GM18868 (cell line): ENCODE data around the gene TMTC1.

ENCODE experiments used
- ATAC-seq: cut with Tn5 transposase; IDR thresholded peaks from one replicate; pipeline ENCODE4 v1.9.1; 2021; ENCODE audit warnings: mild to moderate bottlenecking, moderate library complexity; ENCODE audit not compliant: unreplicated experiment

Gene TMTC1

GRCh38 chr12:29622251-29622650 is 161.5 kb downstream of the TMTC1 start:
- ATAC-seq = no peak

DNA sequence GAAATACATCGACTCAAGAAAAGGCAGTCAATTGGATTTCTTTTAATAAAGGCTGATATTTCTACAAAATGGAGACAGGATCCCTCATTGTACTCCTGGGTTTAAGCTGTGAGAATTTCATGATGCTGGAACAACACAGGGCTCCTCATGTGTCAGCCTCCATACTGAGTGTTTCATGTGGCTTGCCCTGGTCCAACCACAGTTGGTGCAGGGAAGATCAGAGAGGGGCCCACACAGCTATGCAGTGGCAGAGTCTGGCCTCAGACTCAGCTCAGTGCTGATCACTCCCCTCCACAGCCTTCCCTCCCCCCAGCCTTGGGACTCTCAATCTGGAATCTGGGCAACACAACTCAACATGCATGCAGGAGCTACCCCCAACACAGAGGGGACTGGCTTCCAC is 163.7 kb downstream of the TMTC1 start:
- ATAC-seq = no peak

- no peak for ATAC-seq
These were observed 166.3 kb downstream of the TMTC1 start for GRCh38 chr12:29617407-29617803.

- ATAC-seq = no peak
These were observed 166.9 kb downstream of the TMTC1 start for GRCh38 chr12:29616664-29617406.

- no peak for ATAC-seq
These were observed 168.9 kb downstream of the TMTC1 start for GRCh38 chr12:29614694-29615325.

DNA sequence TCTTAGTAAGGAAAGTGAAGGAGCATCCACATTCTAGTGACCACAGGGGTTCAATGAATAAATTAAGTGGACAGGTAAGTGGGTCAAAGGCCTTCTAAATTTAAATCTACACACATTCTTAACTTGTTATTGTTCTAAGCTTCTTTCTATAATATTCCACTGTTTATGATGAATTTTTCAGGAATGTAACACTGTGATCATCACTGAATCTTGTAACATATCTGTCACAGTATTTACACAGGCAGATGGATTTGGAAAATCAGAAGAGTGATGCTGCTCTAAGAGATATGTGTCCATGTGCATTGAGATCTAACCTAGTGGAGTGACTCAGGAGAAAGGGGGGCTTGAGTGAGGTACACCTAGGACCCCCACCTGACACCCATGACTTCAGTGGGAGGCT is 170.8 kb downstream of the TMTC1 start:
- no peak for ATAC-seq

- no peak for ATAC-seq
These were observed 171.8 kb downstream of the TMTC1 start for GRCh38 chr12:29611906-29612305.

DNA sequence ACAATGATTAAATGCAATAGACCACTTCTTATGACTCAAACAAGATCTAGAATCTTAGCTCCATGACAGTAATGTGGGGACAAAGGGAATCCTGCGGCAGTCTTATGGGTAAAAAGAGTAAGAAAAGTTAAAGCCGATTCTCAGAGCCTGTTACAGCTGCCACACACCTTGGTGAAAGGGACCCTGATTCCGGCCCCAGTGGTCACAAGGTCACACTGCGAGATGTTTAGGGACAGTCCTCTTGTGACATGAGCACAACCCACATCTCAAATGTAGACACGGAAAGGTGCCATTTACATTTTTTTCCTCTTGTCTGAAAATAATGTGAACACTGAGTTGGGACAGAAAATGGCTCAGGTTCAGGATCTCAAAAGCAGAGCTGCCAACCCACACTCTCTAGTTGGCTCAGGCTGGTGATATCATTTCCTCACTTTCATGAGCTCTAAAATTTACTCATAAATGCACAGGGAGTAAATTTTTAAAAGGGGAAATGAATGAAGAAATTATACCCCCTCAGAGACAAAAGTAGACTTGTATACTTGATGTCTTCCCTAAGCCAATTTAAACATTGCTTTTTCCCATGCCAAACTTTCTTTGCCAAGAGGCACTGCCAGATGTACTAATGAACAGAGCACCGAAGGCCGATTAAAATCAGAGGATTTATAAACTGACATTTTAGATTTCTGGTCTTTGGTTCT is 173.1 kb downstream of the TMTC1 start:
- no peak for ATAC-seq

GRCh38 chr12:29609431-29610215 is 174.1 kb downstream of the TMTC1 start:
- ATAC-seq = no peak

DNA sequence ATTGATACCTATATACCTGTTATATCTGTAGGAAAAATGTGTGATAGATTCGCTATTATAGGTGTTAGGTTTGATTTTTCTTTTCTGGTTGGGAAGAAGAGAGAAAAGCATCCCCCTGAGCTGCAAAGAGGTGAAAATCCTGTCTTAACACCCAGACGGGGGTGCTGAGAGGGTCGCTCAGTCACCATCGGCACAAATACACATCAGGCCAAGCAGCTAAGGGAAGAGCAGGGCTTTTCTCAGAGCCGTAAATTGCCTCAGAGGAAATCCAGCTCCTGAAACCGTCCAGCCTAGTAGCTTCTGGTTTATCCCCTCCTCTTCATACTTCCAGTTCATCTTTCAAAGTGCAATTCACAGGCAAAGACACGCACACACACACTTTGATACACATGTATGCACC is 175.2 kb downstream of the TMTC1 start:
- no peak for ATAC-seq

DNA sequence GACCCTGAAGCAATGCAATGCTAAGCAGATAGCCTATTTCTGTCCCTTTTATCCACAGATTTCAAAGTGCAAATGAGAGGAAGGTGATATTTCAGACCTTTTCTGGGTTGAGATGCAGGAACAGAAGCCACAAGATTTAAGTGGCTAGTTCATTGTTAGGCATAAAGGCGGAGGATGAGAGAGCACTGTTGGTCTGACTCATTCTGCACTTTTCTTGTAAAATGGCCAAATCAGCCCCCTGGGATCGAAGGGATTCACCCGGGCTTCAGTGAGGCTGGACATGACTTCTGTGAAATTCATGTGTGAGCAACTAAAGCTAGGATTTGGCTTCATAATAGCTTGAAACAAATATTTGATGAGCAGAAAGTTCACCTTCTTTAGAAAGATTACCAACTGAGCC is 184.4 kb downstream of the TMTC1 start:
- no peak for ATAC-seq

DNA sequence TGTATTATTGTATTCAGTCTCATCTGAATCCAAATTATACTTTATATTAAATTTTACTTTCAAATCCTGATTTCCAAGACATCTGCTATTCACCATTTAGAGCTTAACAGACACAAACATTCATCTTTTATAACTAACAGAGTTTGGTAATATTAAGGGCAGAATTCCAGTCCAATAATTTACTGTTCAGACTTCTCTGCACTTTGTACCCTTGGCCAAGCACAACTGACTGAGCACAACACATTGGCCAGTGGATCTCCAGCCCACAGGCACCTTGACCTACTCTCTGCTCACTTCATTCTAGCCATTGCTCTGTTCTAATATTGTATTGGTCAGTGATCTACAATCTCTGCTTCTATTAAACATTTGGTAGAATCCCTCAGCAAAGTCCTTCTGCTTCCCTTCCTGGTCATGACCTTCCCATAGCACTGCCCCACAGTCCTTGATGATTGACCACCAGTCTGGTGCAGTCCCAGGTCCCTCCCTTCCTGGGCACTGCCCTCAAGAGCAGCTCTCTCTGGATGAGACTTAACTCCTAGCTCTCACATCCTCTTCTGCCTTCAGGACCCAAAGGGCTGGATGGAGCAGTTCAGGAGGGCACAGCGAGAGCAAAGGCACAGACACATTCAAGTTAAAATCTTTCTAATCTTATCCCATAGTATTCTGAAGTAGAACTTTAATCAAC is 188.5 kb downstream of the TMTC1 start:
- no peak for ATAC-seq

- no peak for ATAC-seq
These were observed 190.7 kb downstream of the TMTC1 start for GRCh38 chr12:29593001-29593400.

- ATAC-seq = no peak
These were observed 192.4 kb downstream of the TMTC1 start for GRCh38 chr12:29591140-29592020.

GRCh38 chr12:29589851-29590250 is 193.9 kb downstream of the TMTC1 start:
- ATAC-seq = no peak

GRCh38 chr12:29589286-29589820 is 194.4 kb downstream of the TMTC1 start:
- no peak for ATAC-seq

- no peak for ATAC-seq
These were observed 201.0 kb downstream of the TMTC1 start for GRCh38 chr12:29582677-29583272.

GRCh38 chr12:29582146-29582545 is 201.6 kb downstream of the TMTC1 start:
- ATAC-seq = no peak

DNA sequence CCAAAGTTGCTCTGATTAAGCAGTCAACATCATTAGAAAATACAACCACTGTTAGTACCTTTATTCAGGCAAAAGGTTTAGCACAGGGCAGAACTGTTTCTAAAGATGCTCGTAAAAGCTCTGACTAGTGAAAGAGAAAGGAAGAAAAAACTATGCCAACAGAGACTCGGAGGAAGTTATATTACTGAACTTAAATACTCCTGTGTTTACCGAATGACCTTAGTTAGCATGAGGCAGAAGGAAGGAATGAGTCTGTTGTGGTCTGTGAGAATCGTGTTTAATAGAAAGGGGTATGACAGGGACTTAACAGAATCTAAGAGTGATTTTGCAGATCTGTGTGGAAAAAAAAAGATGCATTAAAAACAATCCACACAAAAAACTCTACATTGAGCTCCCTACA is 202.1 kb downstream of the TMTC1 start:
- peak; percentile 45 for ATAC-seq
